SK-N-SH (cell line): ENCODE measurements around the gene KLK12. TPM values are rescaled to one million over a fixed set of nuclear protein-coding genes. Genes with fewer than 3 reads are reported as not detected.

Source experiments
- CTCF ChIA-PET: fragments of 300-600, 350-600 bp; formaldehyde crosslinking; extraction: SDS; loops from one replicate; lab custom pipeline; 2021; lab: Yijun Ruan, JAX
- POLR2A ChIA-PET: fragments of 350-600 bp; sonication (Branson Sonifier 250); formaldehyde crosslinking; extraction: SDS; loops from one replicate; lab custom pipeline; 2020; ENCODE audit warnings: antibody characterized with exemption, inconsistent platforms; lab: Yijun Ruan, JAX
- DNase-seq: peaks from one replicate; pipeline ENCODE4 v3.0.0; 2012
- H2AFZ ChIP-seq: fragments of 200-600 bp; sonication (generic); 2 replicates; pipeline ENCODE4 v1.8.1; 2016; ENCODE audit warnings: antibody characterized with exemption, mild to moderate bottlenecking, low read depth
- H3F3A ChIP-seq: fragments of 200-600 bp; sonication (generic); replicated peaks from 2 replicates; pipeline ENCODE3; 2016; ENCODE audit warnings: antibody characterized with exemption, mild to moderate bottlenecking; ENCODE audit not compliant: insufficient read depth
- H3K27ac ChIP-seq, 2 experiments: fragments of 200-500 bp in 1 of 2; fragments of 200-600 bp in 1 of 2; sonication (Bioruptor generic) in 1 of 2; sonication (generic), shearing (Covaris generic) in 1 of 2; 2 replicates each; pipeline versions ENCODE4 v1.5.1 to v1.6.1; 2014 to 2016; ENCODE audit warnings: low read depth in 2 of 2, inconsistent platforms in 1 of 2, low read length in 1 of 2, mild to moderate bottlenecking in 1 of 2, mixed read lengths in 1 of 2
- H3K27me3 ChIP-seq: fragments of 200-600 bp; sonication (generic), shearing (Covaris generic); 2 replicates; pipeline ENCODE4 v1.6.1; 2016; ENCODE audit warnings: mixed run types; ENCODE audit not compliant: insufficient read depth
- H3K36me3 ChIP-seq, 2 experiments: fragments of 200-500 bp in 1 of 2; fragments of 200-600 bp in 1 of 2; sonication (Bioruptor generic) in 1 of 2; sonication (generic) in 1 of 2; replicated peaks in 1 of 2; 2 replicates each; pipeline versions ENCODE3 to v1.5.1; 2014 to 2016; ENCODE audit warnings: low read length in 1 of 2, mild to moderate bottlenecking in 1 of 2; ENCODE audit not compliant: insufficient read depth in 2 of 2, control insufficient read depth in 1 of 2
- H3K4me1 ChIP-seq, 2 experiments: fragments of 200-500 bp in 1 of 2; fragments of 200-600 bp in 1 of 2; sonication (Bioruptor generic) in 1 of 2; sonication (generic), shearing (Covaris generic) in 1 of 2; 2 replicates each; pipeline versions ENCODE4 v1.5.1 to v1.6.1; 2014 to 2016; ENCODE audit warnings: low read depth in 1 of 2, low read length in 1 of 2, mixed run types in 1 of 2; ENCODE audit not compliant: insufficient read depth in 2 of 2, control insufficient read depth in 1 of 2
- H3K4me2 ChIP-seq: fragments of 200-600 bp; sonication (generic), shearing (Covaris generic); 2 replicates; pipeline ENCODE4 v1.6.1; 2017; ENCODE audit warnings: mixed run types
- H3K4me3 ChIP-seq, 2 experiments: fragments of 200-500 bp in 1 of 2; fragments of 200-600 bp in 1 of 2; sonication (Bioruptor generic) in 1 of 2; sonication (generic), shearing (Covaris generic) in 1 of 2; 2 replicates each; pipeline versions ENCODE4 v1.5.1 to v1.8.1; 2014 to 2016; ENCODE audit warnings: low read depth in 2 of 2, inconsistent platforms in 1 of 2, low read length in 1 of 2, mild to moderate bottlenecking in 1 of 2, mixed read lengths in 1 of 2, moderate library complexity in 1 of 2
- H3K79me2 ChIP-seq: fragments of 200-600 bp; sonication (generic); 2 replicates; pipeline ENCODE4 v1.8.1; 2017; ENCODE audit warnings: mild to moderate bottlenecking; ENCODE audit not compliant: insufficient read depth
- H3K9ac ChIP-seq: fragments of 200-600 bp; sonication (generic); 2 replicates; pipeline ENCODE4 v1.6.1; 2017; ENCODE audit warnings: mixed run types
- H3K9me2 ChIP-seq: fragments of 200-600 bp; sonication (generic); 2 replicates; pipeline ENCODE4 v1.6.1; 2017; ENCODE audit warnings: mixed run types
- H3K9me3 ChIP-seq: fragments of 200-600 bp; sonication (generic); 2 replicates; pipeline ENCODE4 v1.6.1; 2017; ENCODE audit warnings: mixed run types, mild to moderate bottlenecking, moderate library complexity
- H4K20me1 ChIP-seq: fragments of 200-600 bp; sonication (generic); 2 replicates; pipeline ENCODE4 v1.6.1; 2017; ENCODE audit warnings: mild to moderate bottlenecking, mixed run types; ENCODE audit not compliant: insufficient read depth
- CHD2 ChIP-seq: fragments of 150-350 bp; IDR thresholded peaks from 2 replicates; pipeline ENCODE4 v1.6.1; 2018; ENCODE audit warnings: low read length; ENCODE audit not compliant: partially characterized antibody
- EP300 ChIP-seq, 2 experiments: IDR thresholded peaks; 2 replicates each; pipeline versions ENCODE4 v1.4.0 to v1.6.1; 2012; ENCODE audit warnings: borderline replicate concordance in 1 of 2, low read depth in 1 of 2, low read length in 1 of 2
- FOXJ3 ChIP-seq: sonication (generic); formaldehyde crosslinking; IDR thresholded peaks from 2 replicates; pipeline ENCODE4 v1.5.1; 2020; ENCODE audit warnings: mild to moderate bottlenecking, missing genetic modification reagents
- GABPA ChIP-seq: IDR thresholded peaks from 2 replicates; pipeline ENCODE4 v1.4.0; 2012; ENCODE audit warnings: low read depth, mild to moderate bottlenecking
- GATA2 ChIP-seq: sonication (generic); formaldehyde crosslinking; IDR thresholded peaks from 2 replicates; pipeline ENCODE4 v1.5.0; 2020; ENCODE audit warnings: mild to moderate bottlenecking, missing genetic modification reagents
- JUND ChIP-seq: IDR thresholded peaks from 2 replicates; pipeline ENCODE4 v1.4.0; 2012
- MEF2A ChIP-seq: IDR thresholded peaks from 2 replicates; pipeline ENCODE4 v1.4.0; 2012; ENCODE audit warnings: low read depth, borderline replicate concordance
- MXI1 ChIP-seq: IDR thresholded peaks from 2 replicates; pipeline ENCODE4 v1.6.1; 2012; ENCODE audit warnings: mild to moderate bottlenecking, low read depth, low read length, improper control_type of control experiment
- NFIC ChIP-seq: IDR thresholded peaks from 2 replicates; pipeline ENCODE4 v1.4.0; 2012; ENCODE audit warnings: borderline replicate concordance
- NRF1 ChIP-seq: IDR thresholded peaks from 2 replicates; pipeline ENCODE4 v1.6.1; 2012; ENCODE audit warnings: low read depth, mild to moderate bottlenecking, low read length
- POLR2AphosphoS5 ChIP-seq: IDR thresholded peaks from 2 replicates; pipeline ENCODE4 v1.6.1; 2012; ENCODE audit warnings: low read depth, low read length
- RCOR1 ChIP-seq: fragments of 150-350 bp; IDR thresholded peaks from 2 replicates; pipeline ENCODE4 v1.6.1; 2017; ENCODE audit warnings: antibody characterized with exemption, low read length
- RFX5 ChIP-seq: IDR thresholded peaks from 2 replicates; pipeline ENCODE4 v1.6.1; 2012; ENCODE audit warnings: mild to moderate bottlenecking, improper control_type of control experiment, low read length
- RXRA ChIP-seq: IDR thresholded peaks from 2 replicates; pipeline ENCODE4 v1.4.0; 2012; ENCODE audit warnings: low read depth, mild to moderate bottlenecking, borderline replicate concordance
- SIN3A ChIP-seq: IDR thresholded peaks from 2 replicates; pipeline ENCODE4 v1.6.1; 2012; ENCODE audit warnings: low read depth, mild to moderate bottlenecking, low read length, moderate library complexity, borderline replicate concordance
- SMC3 ChIP-seq: IDR thresholded peaks from 2 replicates; pipeline ENCODE4 v1.6.1; 2012; ENCODE audit warnings: low read depth, low read length, improper control_type of control experiment
- TAF1 ChIP-seq: IDR thresholded peaks from 2 replicates; pipeline ENCODE4 v1.6.1; 2012; ENCODE audit warnings: low read depth, mild to moderate bottlenecking, low read length, moderate library complexity, borderline replicate concordance
- TCF12 ChIP-seq: IDR thresholded peaks from 2 replicates; pipeline ENCODE4 v1.4.0; 2012
- WGBS: methylation state at CpG from one replicate; pipeline ENCODE4 v1.1.6; 2017; ENCODE audit warnings: low lambda C conversion rate; 5-methylcytosine and 5-hydroxymethylcytosine counted together
- polyA plus RNA-seq, 3 experiments: library from polyadenylated mRNA; depleted of rRNA; stranded (reverse); fragments of >200 nt; gene quantifications; 2 replicates each; pipeline ENCODE4 v1.2.3, GENCODE V29; 2012
- TF ChIP-seq, protein P1 (sequence below): fragments of 150-350 bp; IDR thresholded peaks from 2 replicates; pipeline ENCODE4 v1.6.1; 2016; ENCODE audit warnings: mild to moderate bottlenecking, low read depth, low read length
- TF ChIP-seq, protein P2 (sequence below): IDR thresholded peaks from 2 replicates; pipeline ENCODE4 v1.4.0; 2012; ENCODE audit warnings: low read depth
- TF ChIP-seq, protein P3 (sequence below): IDR thresholded peaks from 2 replicates; pipeline ENCODE4 v1.4.0; 2012; ENCODE audit warnings: low read depth, borderline replicate concordance

KLK12 gene
- polyA plus RNA-seq, 1 of the 3 experiments (the other 2 are of a cell fraction) = not detected

DNA sequence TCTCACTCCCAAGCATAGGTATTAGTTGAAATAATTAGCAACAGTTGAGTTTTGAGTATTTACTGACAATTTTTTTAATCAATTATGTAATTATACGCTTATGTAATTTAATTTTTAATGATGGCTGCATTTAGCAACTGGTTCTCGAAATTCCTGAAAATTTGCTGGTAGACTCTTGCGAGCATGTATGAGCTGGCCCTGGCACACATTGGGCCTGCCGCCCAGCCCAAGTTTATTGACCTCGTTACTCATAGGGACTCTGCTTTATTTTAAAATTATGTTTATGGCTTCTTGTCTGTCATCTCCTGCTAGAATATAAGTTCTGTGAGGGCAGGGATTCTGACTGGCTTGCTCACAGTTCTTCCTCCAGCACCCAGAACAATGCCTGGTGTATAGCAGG, 41.2 kb upstream of the KLK12 start:
- TF ChIP-seq CHD2 (no peak), GATA2 (CRISPR knock-in tag) (no peak), SIN3A (no peak), MEF2A (no peak), TCF12 (no peak), JUND (no peak), TAF1 (no peak), RFX5 (no peak), GABPA (no peak), SMC3 (no peak), RCOR1 (no peak), MXI1 (no peak)
- TF ChIP-seq, protein P1, sequence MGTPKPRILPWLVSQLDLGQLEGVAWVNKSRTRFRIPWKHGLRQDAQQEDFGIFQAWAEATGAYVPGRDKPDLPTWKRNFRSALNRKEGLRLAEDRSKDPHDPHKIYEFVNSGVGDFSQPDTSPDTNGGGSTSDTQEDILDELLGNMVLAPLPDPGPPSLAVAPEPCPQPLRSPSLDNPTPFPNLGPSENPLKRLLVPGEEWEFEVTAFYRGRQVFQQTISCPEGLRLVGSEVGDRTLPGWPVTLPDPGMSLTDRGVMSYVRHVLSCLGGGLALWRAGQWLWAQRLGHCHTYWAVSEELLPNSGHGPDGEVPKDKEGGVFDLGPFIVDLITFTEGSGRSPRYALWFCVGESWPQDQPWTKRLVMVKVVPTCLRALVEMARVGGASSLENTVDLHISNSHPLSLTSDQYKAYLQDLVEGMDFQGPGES = no peak
- TF ChIP-seq, protein P2, sequence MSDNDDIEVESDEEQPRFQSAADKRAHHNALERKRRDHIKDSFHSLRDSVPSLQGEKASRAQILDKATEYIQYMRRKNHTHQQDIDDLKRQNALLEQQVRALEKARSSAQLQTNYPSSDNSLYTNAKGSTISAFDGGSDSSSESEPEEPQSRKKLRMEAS = no peak
- TF ChIP-seq, protein P3, sequence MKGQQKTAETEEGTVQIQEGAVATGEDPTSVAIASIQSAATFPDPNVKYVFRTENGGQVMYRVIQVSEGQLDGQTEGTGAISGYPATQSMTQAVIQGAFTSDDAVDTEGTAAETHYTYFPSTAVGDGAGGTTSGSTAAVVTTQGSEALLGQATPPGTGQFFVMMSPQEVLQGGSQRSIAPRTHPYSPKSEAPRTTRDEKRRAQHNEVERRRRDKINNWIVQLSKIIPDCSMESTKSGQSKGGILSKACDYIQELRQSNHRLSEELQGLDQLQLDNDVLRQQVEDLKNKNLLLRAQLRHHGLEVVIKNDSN = no peak
- WGBS = 9% methylated on average over 5 of the region's 5 CpGs
- Histone ChIP-seq H3K27me3 (peaks cover 4% of the 10 kb centered on the region; the same call in 1 of the 2 replicates), H3K36me3 (no peaks in the 10 kb centered on the region), H3K4me1 (no peaks in the 10 kb centered on the region), H3K9me2 (no peaks in the 10 kb centered on the region), H3K9ac (no peak overlapping the region), H3K4me3 (no peak overlapping the region), H2AFZ (no peak overlapping the region), H3F3A (no peaks in the 10 kb centered on the region), H3K27ac (no peak overlapping the region), H3K9me3 (0 out of 2 replicates have a peak, but pooled peaks cover 5% of the 10 kb centered on the region), H3K79me2 (no peaks in the 10 kb centered on the region), H3K4me2 (no peak overlapping the region), H4K20me1 (no peaks in the 10 kb centered on the region)
- no peak for DNase-seq
- CTCF ChIA-PET = interaction anchor here (0.7 kb wide), 1 partner anchor 10 kb away, joined by 4 read pairs; no protein-coding TSS in a partner anchor
- POLR2A ChIA-PET = no interaction called here

DNA sequence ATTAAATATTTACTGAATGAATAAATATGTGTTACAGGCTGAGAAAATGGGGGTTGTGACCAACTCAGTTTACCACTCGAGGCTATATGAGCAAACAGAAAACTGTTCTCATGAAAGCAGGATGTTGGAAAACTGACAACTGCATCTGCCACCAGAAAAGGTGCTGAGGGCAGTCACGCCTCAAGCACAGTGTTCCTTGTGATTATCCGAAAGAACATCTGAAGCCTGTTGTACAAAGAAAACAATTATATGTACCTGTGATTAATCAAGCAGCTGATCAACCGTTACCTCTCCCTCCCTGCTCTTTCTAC, 36.2 kb upstream of the KLK12 start:
- CTCF ChIA-PET = no interaction called here
- Histone ChIP-seq H3K4me2 (no peak overlapping the region), H3K9me3 (0 out of 2 replicates have a peak, but pooled peaks cover 5% of the 10 kb centered on the region), H3K36me3 (no peaks in the 10 kb centered on the region), H3K9me2 (no peaks in the 10 kb centered on the region), H3K27me3 (peaks cover 38% of the 10 kb centered on the region; the same call in 1 of the 2 replicates), H3K79me2 (no peaks in the 10 kb centered on the region), H3K4me1 (no peaks in the 10 kb centered on the region), H3K9ac (no peak overlapping the region), H2AFZ (no peak overlapping the region), H4K20me1 (no peaks in the 10 kb centered on the region), H3K4me3 (no peak overlapping the region), H3F3A (no peaks in the 10 kb centered on the region), H3K27ac (no peak overlapping the region)
- no peak for TF ChIP-seq SIN3A
- no peak for TF ChIP-seq RXRA
- no peak for TF ChIP-seq FOXJ3 (CRISPR knock-in tag)
- TF ChIP-seq, protein P2 = no peak
- TF ChIP-seq NRF1 = no peak
- no peak for TF ChIP-seq NFIC
- no peak for TF ChIP-seq POLR2AphosphoS5
- TF ChIP-seq EP300 (IDR thresholded peaks at IDR 0.05; ENCODE audit: borderline replicate concordance in 1 of 2, low read depth in 1 of 2, low read length in 1 of 2) = no peak
- no peak for TF ChIP-seq MEF2A
- TF ChIP-seq SMC3 = no peak
- TF ChIP-seq RFX5 = no peak
- 6% methylated on average over 4 of the region's 4 CpGs for WGBS
- POLR2A ChIA-PET = no interaction called here
- no peak for DNase-seq
